Measurements from ENCODE around the gene CTXN2.

DNA sequence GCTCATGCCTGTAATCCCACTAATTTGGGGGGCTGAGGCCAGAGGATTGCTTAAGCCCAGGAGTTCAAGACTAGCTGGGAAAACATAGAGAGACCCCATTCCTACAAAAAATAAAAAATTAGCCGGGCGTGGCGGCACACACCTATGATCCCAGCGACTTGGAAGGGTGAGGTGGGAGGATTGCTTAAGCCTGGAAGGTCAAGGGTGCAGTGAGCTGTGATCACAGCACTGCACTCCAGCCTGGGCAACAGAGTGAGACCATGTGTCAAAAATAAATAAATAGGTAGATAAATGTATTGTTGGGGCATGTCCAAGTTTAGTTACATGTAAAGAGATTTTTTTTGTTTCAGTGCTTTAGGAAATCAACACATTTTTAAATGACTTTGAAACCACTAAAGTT is 51.1 kb downstream of the CTXN2 start:
- TF ChIP-seq POLR2AphosphoS5 (IDR thresholded peaks at IDR 0.05; ENCODE audit: borderline replicate concordance, low read depth, low read length) (no peak), EZH2 (IDR thresholded peaks at IDR 0.05) (no peak), FOXP2 (optimal IDR thresholded peaks at IDR 0.05; ENCODE audit: control extremely low read depth, extremely low read length, insufficient read depth) (no peak)

Measured in SK-N-MC (cell line).